NCI-H1436 (cell line): ENCODE measurements around the gene PRC1.
"Not testable (repeated sequence)": the region's sequence is repeated elsewhere in the genome, so short reads cannot be mapped to it uniquely, and the experiment has no call there.

Experiments
- DNase-seq: peaks from one replicate; lab custom pipeline; 2025; lab: John Stamatoyannopoulos, UW

The PRC1 gene

GRCh38 chr15:90994417-90995311 lies at the start of gene PRC1:
Gene PRC1, minus strand, starts transcription at chr15:90994535. Its CDS starts 118 bp downstream, at chr15:90994417.
- peak; percentile 99 for DNase-seq

- DNase-seq, result no peak
These were observed 49.0 kb upstream of the PRC1 start for GRCh38 chr15:91043202-91043874.

- peak; percentile 42 for DNase-seq
These were observed 46.5 kb upstream of the PRC1 start for GRCh38 chr15:91040856-91041255.

- no peak for DNase-seq
These were observed 45.7 kb upstream of the PRC1 start for GRCh38 chr15:91039996-91040395.

- peak; percentile 61 for DNase-seq
These were observed 38.8 kb upstream of the PRC1 start for GRCh38 chr15:91032919-91033803.

GRCh38 chr15:91031796-91032195 lies 37.5 kb upstream of the PRC1 start:
- DNase-seq, result no peak

GRCh38 chr15:91027677-91028076 lies 33.3 kb upstream of the PRC1 start:
- DNase-seq, result no peak

- DNase-seq, result no peak
These were observed 29.4 kb upstream of the PRC1 start for GRCh38 chr15:91023720-91024119.

- DNase-seq, result no peak
These were observed 28.4 kb upstream of the PRC1 start for GRCh38 chr15:91022832-91023129.

GRCh38 chr15:91022075-91022831 lies 27.9 kb upstream of the PRC1 start, which contains the start of gene VPS33B:
Gene VPS33B, minus strand, starts transcription at chr15:91022594. Its CDS starts 345 bp downstream, at chr15:91022249.
- peak; percentile 74 for DNase-seq

GRCh38 chr15:91021516-91022074 lies 27.3 kb upstream of the PRC1 start:
- peak; percentile 10 for DNase-seq

GRCh38 chr15:91018158-91018557 lies 23.8 kb upstream of the PRC1 start:
- no peak for DNase-seq

- no peak for DNase-seq
These were observed 23.4 kb upstream of the PRC1 start for GRCh38 chr15:91017716-91018115.

GRCh38 chr15:91013701-91014100 lies 19.4 kb upstream of the PRC1 start:
- not testable (repeated sequence) for DNase-seq

- no peak for DNase-seq
These were observed 12.9 kb upstream of the PRC1 start for GRCh38 chr15:91007266-91007665.

GRCh38 chr15:91001209-91001608 lies 6.9 kb upstream of the PRC1 start:
- no peak for DNase-seq

- no peak for DNase-seq
These were observed 4.4 kb upstream of the PRC1 start for GRCh38 chr15:90998737-90999136.

GRCh38 chr15:90994059-90994416 lies 297 bp downstream of the PRC1 start:
- DNase-seq, result no peak

- no peak for DNase-seq
These were observed 2.6 kb downstream of the PRC1 start for GRCh38 chr15:90991587-90992285.

GRCh38 chr15:90990446-90990845 lies 3.9 kb downstream of the PRC1 start:
- no peak for DNase-seq
